Activated CD8-positive, alpha-beta memory T cell treated with anti-CD3 and anti-CD28 coated beads for 36 hours (primary cell): ENCODE measurements around the gene ZDHHC14. TPM values are rescaled to one million over a fixed set of nuclear protein-coding genes. Genes with fewer than 3 reads are reported as not detected.

Experiments used
- CTCF ChIA-PET: fragments of 350-600 bp; sonication (Branson Sonifier 250); formaldehyde crosslinking; loops from one replicate; lab custom pipeline; 2021; ENCODE audit warnings: antibody characterized with exemption; lab: Charles Lee
- POLR2A ChIA-PET: fragments of 350-600 bp; sonication (Branson Sonifier 250); formaldehyde crosslinking; loops from one replicate; lab custom pipeline; 2021; ENCODE audit warnings: antibody characterized with exemption; lab: Charles Lee
- total RNA-seq, 2 experiments: library from RNA; stranded (reverse); gene quantifications; one replicate each; pipeline ENCODE4 v1.2.3, GENCODE V29; 2021

The ZDHHC14 gene
- total RNA-seq, 2 experiments from 2014 or later, result 6.5 to 7.2 TPM

DNA sequence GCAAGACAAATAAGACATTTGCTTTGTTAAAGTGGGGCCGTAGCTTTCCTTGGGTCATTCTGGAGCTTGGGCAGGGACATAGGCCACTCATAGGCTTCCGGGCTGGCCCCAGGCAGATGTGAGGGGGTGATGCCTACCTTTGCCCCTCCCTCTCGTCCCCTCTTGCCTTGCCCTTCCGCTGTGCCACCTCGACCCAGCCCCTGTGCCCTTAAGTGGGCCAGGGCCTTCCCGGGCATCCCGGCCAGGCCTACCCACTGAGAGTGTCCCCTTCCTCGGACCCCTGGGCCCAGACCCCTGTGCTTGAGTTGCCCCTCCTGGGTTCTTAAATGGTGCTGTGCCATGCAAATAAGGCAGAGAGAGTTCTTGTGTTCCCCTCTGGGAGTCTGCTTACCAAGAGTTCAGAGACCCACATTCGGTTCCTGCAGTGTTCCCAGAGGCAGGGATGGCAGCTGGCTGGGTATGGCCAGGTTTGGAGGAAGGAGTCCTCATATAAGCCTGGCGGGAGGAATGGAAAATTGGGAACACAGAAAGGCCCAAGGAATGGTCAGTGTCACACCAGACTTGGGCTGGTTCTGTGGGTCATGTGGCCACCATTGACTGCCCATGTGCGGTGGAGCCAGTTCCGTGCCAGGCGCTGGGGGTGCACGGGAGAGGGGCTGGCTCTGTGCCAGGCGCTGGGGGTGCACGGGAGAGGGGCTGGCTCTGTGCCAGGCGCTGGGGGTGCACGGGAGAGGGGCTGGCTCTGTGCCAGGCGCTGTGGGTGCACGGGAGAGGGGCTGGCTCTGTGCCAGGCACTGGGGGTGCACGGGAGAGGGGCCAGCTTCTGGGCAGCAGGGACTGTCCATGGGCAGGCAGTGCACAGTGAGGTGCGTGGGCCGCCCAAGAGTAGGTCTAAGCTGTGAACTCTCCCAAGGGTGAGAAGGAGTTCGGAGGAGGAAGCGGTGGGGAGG is 268.6 kb downstream of the ZDHHC14 start:
- POLR2A ChIA-PET, result no interaction called here
- CTCF ChIA-PET, result no interaction called here

DNA sequence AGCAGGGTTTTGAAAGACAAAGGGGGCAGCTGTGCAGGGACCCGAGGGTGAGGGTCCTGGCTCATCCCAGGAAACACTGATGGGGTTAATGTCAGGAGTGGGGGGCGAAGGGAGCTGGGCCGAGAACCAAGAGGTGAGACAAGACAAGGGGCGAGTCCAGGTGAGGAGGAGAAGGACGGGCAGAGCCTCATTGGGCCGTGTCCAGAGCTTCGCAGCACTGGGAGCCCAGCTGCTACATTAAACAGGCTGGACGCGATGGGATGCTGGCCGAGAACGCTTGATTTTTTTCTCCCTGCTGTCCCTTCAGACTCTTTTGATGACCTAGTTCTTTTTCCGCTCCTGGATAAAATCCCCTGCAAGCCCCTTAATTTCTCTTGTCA is 269.3 kb downstream of the ZDHHC14 start:
- ChIA-PET POLR2A (no interaction called here), CTCF (interaction anchor here (0.7 kb wide), 1 partner anchor 14 kb away, joined by 3 read pairs; no protein-coding TSS in a partner anchor)

DNA sequence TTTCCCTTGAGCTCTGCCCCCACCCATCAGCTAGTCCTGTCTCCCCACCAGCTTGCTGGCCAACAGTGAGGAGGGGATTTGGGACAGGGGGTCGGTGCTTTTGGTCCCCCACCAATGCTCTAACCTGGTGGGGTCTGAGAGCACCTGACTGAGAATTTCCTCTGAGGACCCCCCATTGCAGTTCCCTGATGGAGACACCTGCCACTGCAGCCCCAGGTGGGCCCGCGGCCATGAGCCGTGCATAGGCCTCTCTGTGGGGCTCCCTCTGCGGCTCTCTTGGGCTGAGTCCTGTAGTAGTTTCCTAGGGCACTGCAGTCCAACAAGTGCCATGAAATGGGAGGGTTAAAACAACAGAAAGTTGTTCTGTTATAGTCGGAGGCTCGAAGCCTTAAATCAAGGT is 269.8 kb downstream of the ZDHHC14 start:
- ChIA-PET POLR2A (no interaction called here), CTCF (interaction anchor here (0.7 kb wide), 1 partner anchor 13 kb away, joined by 3 read pairs; no protein-coding TSS in a partner anchor)

GRCh38 chr6:157651731-157652490 is 270.9 kb downstream of the ZDHHC14 start:
- CTCF ChIA-PET, result no interaction called here
- POLR2A ChIA-PET, result no interaction called here

DNA sequence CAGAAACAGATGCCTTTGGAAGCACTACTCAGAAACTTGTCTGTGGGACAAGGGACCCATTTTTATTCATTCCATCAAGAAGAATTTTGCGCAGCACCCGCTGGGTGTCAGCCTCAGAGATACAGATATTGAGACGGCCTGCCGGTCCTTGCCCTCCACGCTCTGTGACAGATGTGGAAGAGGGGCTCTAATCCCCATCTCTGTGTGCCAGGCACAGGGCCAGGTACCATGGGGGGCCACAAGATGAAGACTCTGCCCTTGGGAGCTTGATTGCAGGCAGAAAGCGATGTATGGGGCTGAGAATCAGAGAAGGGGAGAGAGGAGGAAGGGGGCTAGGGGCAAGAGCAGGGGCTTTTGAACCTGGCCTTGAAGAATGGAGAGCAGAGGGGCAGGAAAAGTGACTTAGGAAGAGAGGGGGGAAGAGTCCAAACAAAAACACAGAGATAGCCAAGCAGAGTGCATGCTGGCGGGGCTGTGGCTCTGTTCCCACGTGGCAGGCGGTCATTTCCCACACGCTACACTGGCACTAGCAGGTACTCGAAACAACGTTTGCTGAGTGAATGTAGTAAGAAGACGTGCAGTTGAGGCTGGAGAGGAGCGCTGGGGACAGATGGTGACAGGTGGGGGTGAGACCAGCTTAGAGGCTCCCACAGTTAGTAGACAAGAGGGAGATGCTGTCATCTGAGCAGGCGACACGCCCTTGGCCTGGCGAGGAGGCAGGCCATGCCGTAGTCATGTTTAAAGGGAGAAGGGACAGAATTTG is 271.8 kb downstream of the ZDHHC14 start:
- CTCF ChIA-PET, result no interaction called here

GRCh38 chr6:157653521-157653920 is 272.5 kb downstream of the ZDHHC14 start:
- CTCF ChIA-PET, result no interaction called here
- POLR2A ChIA-PET, result no interaction called here

More for the DNA sequence above, 271.8 kb downstream of the ZDHHC14 start:
- POLR2A ChIA-PET, result no interaction called here

DNA sequence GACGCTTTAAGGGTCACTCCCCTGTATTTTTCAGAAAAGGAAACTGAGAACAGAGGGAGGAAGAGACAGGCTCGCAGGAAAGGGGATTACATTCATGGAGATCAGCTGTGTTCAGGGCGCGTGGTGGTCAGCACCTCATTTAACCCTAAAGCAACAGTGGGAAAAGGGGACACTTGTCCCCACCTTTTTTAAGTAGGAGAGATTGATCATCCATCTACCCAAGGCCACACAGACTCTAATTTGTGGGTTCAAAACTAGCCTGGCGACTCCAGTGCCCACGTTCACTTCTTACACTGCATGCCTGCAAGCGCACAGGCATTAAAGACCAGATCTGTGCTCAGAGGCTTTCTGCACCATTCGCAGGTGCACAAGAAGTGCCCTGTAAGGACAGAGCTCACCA is 274.1 kb downstream of the ZDHHC14 start:
- CTCF ChIA-PET, result no interaction called here

GRCh38 chr6:157656437-157656997 is 275.5 kb downstream of the ZDHHC14 start:
- CTCF ChIA-PET, result no interaction called here
- POLR2A ChIA-PET, result interaction anchor here (0.6 kb wide), 1 partner anchor 1838 kb away, joined by 7 read pairs; no protein-coding TSS in a partner anchor

More for the DNA sequence above, 274.1 kb downstream of the ZDHHC14 start:
- POLR2A ChIA-PET, result no interaction called here

GRCh38 chr6:157657754-157658153 is 276.8 kb downstream of the ZDHHC14 start:
- POLR2A ChIA-PET, result no interaction called here
- CTCF ChIA-PET, result no interaction called here

- POLR2A ChIA-PET, result no interaction called here
Measured at GRCh38 chr6:157658301-157658700, 277.3 kb downstream of the ZDHHC14 start.

GRCh38 chr6:157659536-157660271 is 278.7 kb downstream of the ZDHHC14 start:
- POLR2A ChIA-PET, result no interaction called here
- CTCF ChIA-PET, result interaction anchor here (0.7 kb wide), 1 partner anchor 9 kb away, joined by 3 read pairs; no protein-coding TSS in a partner anchor

More at GRCh38 chr6:157658301-157658700, 277.3 kb downstream of the ZDHHC14 start:
- CTCF ChIA-PET, result no interaction called here

DNA sequence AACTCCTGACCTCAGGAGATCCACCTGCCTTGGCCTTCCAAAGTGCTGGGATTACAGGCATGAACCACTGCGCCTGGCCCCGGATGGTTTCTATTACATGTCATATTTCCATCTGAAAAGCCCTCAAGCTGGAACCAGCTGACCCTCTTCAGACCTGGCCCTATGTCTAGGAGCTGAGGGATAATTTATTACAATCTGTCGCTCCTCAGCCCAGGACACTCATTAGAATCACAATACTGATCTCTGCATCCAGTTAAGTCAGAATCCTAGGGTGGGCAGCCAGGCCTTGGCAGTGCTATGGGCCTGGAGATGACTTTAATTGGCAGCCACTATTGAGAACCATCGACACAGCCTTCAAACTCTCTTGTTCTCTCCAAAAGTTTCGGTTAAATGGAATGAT is 279.4 kb downstream of the ZDHHC14 start:
- POLR2A ChIA-PET, result no interaction called here
- CTCF ChIA-PET, result interaction anchor here (0.7 kb wide), 1 partner anchor 9 kb away, joined by 3 read pairs; no protein-coding TSS in a partner anchor

GRCh38 chr6:157661652-157662051 is 280.7 kb downstream of the ZDHHC14 start:
- ChIA-PET POLR2A (interaction anchor here (0.7 kb wide), 1 partner anchor 243 kb away, joined by 3 read pairs; no protein-coding TSS in a partner anchor), CTCF (no interaction called here)

- CTCF ChIA-PET, result no interaction called here
- POLR2A ChIA-PET, result no interaction called here
Measured at GRCh38 chr6:157663261-157663660, 282.3 kb downstream of the ZDHHC14 start.

DNA sequence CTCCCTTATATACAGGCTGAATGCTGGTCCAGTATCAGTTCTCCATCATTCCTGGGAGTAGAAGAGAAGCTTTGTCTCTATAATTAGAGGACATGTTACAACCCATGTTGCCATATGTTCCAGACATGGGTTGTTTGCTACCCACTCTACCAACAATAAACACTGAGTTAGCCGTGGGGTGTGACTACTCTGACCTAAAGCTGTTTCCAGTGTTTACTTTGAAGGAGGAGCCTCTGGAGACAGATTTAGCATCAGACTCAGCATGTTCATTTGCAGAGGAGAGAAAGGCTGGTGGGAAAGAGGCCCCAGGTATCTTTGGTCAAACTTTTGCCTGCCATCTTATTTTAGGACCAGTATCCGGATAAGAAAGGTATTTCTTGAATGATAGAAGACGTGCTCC is 284.2 kb downstream of the ZDHHC14 start:
- CTCF ChIA-PET, result interaction anchor here (2.3 kb wide), 1 partner anchor 341 kb away, joined by 10 read pairs; the partner anchor contains the start of gene TMEM242
- POLR2A ChIA-PET, result no interaction called here

- CTCF ChIA-PET, result interaction anchor here (1.0 to 2.3 kb wide), 4 partner anchors 61 to 350 kb away, joined by 3 to 10 read pairs (median 3); partner anchors contain the start of gene TMEM242
- POLR2A ChIA-PET, result no interaction called here
Measured at GRCh38 chr6:157666729-157667128, 285.7 kb downstream of the ZDHHC14 start.

- ChIA-PET CTCF (interaction anchor here (0.6 to 2.2 kb wide), 5 partner anchors 341 to 707 kb away, joined by 3 to 6 read pairs (median 6); no protein-coding TSS in a partner anchor), POLR2A (no interaction called here)
Measured at GRCh38 chr6:157667211-157668008, 286.4 kb downstream of the ZDHHC14 start.
